ENCODE data around the gene MCF2L2.

Gene MCF2L2

GRCh38 chr3:183391460-183391859, 37.0 kb downstream of the MCF2L2 start:
- H3K27ac ChIP-seq, result no peak overlapping the region
- H3K9ac ChIP-seq, result no peak overlapping the region
- TF ChIP-seq CTCF (conservative IDR thresholded peaks at IDR 0.05; ENCODE audit: low read depth, low read length), result no peak
- H3K4me1 ChIP-seq (ENCODE audit: low read depth, poor library complexity, severe bottlenecking), result no peaks in the 10 kb centered on the region
- H3K36me3 ChIP-seq (ENCODE audit: insufficient read depth), result no peaks in the 10 kb centered on the region
- H3K79me2 ChIP-seq (ENCODE audit: insufficient read depth, low read depth), result no peaks in the 10 kb centered on the region
- no peak overlapping the region for H2AFZ ChIP-seq (ENCODE audit: low read depth)
- no peaks in the 10 kb centered on the region for H4K20me1 ChIP-seq (ENCODE audit: insufficient read depth)
- H3K4me2 ChIP-seq, result no peak overlapping the region
- no peak overlapping the region for H3K4me3 ChIP-seq (IDR thresholded peaks at IDR 0.05; ENCODE audit: insufficient read depth, low read depth, low read length)
- H3K27me3 ChIP-seq (ENCODE audit: insufficient read depth, low read depth), result no peaks in the 10 kb centered on the region

- no peaks in the 10 kb centered on the region for H3K79me2 ChIP-seq (ENCODE audit: insufficient read depth, low read depth)
- no peak overlapping the region for H3K27ac ChIP-seq
- TF ChIP-seq CTCF (conservative IDR thresholded peaks at IDR 0.05; ENCODE audit: low read depth, low read length), result no peak
- no peak overlapping the region for H3K9ac ChIP-seq
- no peak overlapping the region for H3K4me2 ChIP-seq
- no peaks in the 10 kb centered on the region for H3K36me3 ChIP-seq (ENCODE audit: insufficient read depth)
- no peaks in the 10 kb centered on the region for H3K27me3 ChIP-seq (ENCODE audit: insufficient read depth, low read depth)
- H4K20me1 ChIP-seq (ENCODE audit: insufficient read depth), result no peaks in the 10 kb centered on the region
- no peak overlapping the region for H3K4me3 ChIP-seq (IDR thresholded peaks at IDR 0.05; ENCODE audit: insufficient read depth, low read depth, low read length)
- no peak overlapping the region for H2AFZ ChIP-seq (ENCODE audit: low read depth)
- H3K4me1 ChIP-seq (ENCODE audit: low read depth, poor library complexity, severe bottlenecking), result peaks cover under 1% of the 10 kb centered on the region
These were observed 37.6 kb downstream of the MCF2L2 start for GRCh38 chr3:183390844-183391243.

GRCh38 chr3:183388213-183388895, 40.1 kb downstream of the MCF2L2 start:
- Histone ChIP-seq H3K4me2 (no peak overlapping the region), H3K27ac (no peak overlapping the region), H3K27me3 (ENCODE audit: insufficient read depth, low read depth) (no peaks in the 10 kb centered on the region), H3K79me2 (ENCODE audit: insufficient read depth, low read depth) (no peaks in the 10 kb centered on the region), H4K20me1 (ENCODE audit: insufficient read depth) (no peaks in the 10 kb centered on the region), H2AFZ (ENCODE audit: low read depth) (no peak overlapping the region), H3K4me3 (IDR thresholded peaks at IDR 0.05; ENCODE audit: insufficient read depth, low read depth, low read length) (no peak overlapping the region), H3K9ac (no peak overlapping the region), H3K36me3 (ENCODE audit: insufficient read depth) (no peaks in the 10 kb centered on the region), H3K4me1 (ENCODE audit: low read depth, poor library complexity, severe bottlenecking) (peaks cover 4% of the 10 kb centered on the region)
- TF ChIP-seq CTCF (conservative IDR thresholded peaks at IDR 0.05; ENCODE audit: low read depth, low read length), result no peak

- no peak overlapping the region for H3K9ac ChIP-seq
- no peak overlapping the region for H3K4me3 ChIP-seq (IDR thresholded peaks at IDR 0.05; ENCODE audit: insufficient read depth, low read depth, low read length)
- H4K20me1 ChIP-seq (ENCODE audit: insufficient read depth), result no peaks in the 10 kb centered on the region
- H3K79me2 ChIP-seq (ENCODE audit: insufficient read depth, low read depth), result no peaks in the 10 kb centered on the region
- no peak for TF ChIP-seq CTCF (conservative IDR thresholded peaks at IDR 0.05; ENCODE audit: low read depth, low read length)
- no peak overlapping the region for H3K27ac ChIP-seq
- peaks cover 4% of the 10 kb centered on the region for H3K4me1 ChIP-seq (ENCODE audit: low read depth, poor library complexity, severe bottlenecking)
- no peaks in the 10 kb centered on the region for H3K36me3 ChIP-seq (ENCODE audit: insufficient read depth)
- no peak overlapping the region for H2AFZ ChIP-seq (ENCODE audit: low read depth)
- no peak overlapping the region for H3K4me2 ChIP-seq
- no peaks in the 10 kb centered on the region for H3K27me3 ChIP-seq (ENCODE audit: insufficient read depth, low read depth)
These were observed 40.6 kb downstream of the MCF2L2 start for GRCh38 chr3:183387797-183388196.
